DOHH2 (cell line): ENCODE results near the gene GJC1.

ENCODE experiments used
- CTCF ChIP-seq: fragments of 200-600 bp; sonication (generic); IDR thresholded peaks from one replicate; pipeline ENCODE4 v1.5.1; 2014; ENCODE audit warnings: antibody characterized with exemption, mild to moderate bottlenecking, low read depth, low read length; ENCODE audit not compliant: poor library complexity, severe bottlenecking
- EZH2phosphoT487 ChIP-seq: fragments of 200-600 bp; sonication (generic); IDR thresholded peaks from 2 replicates; pipeline ENCODE4 v1.6.1; 2017; ENCODE audit warnings: borderline replicate concordance, mild to moderate bottlenecking, antibody characterized with exemption, low read length, moderate library complexity, mixed read lengths

GRCh38 chr17:44749980-44750318, 80.1 kb downstream of the GJC1 start:
- TF ChIP-seq CTCF (no peak), EZH2phosphoT487 (no peak)
